ENCODE results near the gene NKTR. TPM values are rescaled to one million over a fixed set of nuclear protein-coding genes. Genes with fewer than 3 reads are reported as not detected.
A peak's percentile ranks its signal among the peaks of the same experiment; 100 is the strongest.

NKTR gene
- total RNA-seq, 1 experiment from 2014 or later = 79.8 TPM

GRCh38 chr3:42633544-42633943 lies 33.1 kb downstream of the NKTR start:
- Histone ChIP-seq H3K4me1 (ENCODE audit: insufficient read depth, low read length) (no peaks in the 10 kb centered on the region; the same call in 1 of the 2 replicates), H4K5ac (ENCODE audit: insufficient read length, low read depth, low read length) (no peak overlapping the region), H3K14ac (ENCODE audit: insufficient read depth, low read length) (no peak overlapping the region), H3K27me3 (ENCODE audit: insufficient read depth, low read length) (no peaks in the 10 kb centered on the region), H3K4me2 (ENCODE audit: insufficient read depth, insufficient read length, low read length) (no peak overlapping the region), H3T11ph (ENCODE audit: low read length) (no peak overlapping the region), H3K23ac (ENCODE audit: insufficient read length, low read depth, low read length) (no peak overlapping the region), H4K20me1 (ENCODE audit: control insufficient read depth, insufficient read depth, insufficient read length) (peaks cover 3% of the 10 kb centered on the region), H2AK5ac (ENCODE audit: insufficient read length, low read length) (no peak overlapping the region), H2BK20ac (ENCODE audit: low read depth, low read length, poor library complexity, severe bottlenecking) (no peak overlapping the region), H2AFZ (ENCODE audit: low read length) (no peak overlapping the region), H3K9me3 (ENCODE audit: control insufficient read depth, low read depth, low read length) (no peaks in the 10 kb centered on the region), H3K23me2 (ENCODE audit: insufficient read length, low read depth, low read length, poor library complexity, severe bottlenecking) (no peaks in the 10 kb centered on the region), H2BK5ac (ENCODE audit: insufficient read length, low read length) (no peak overlapping the region), H3K79me2 (ENCODE audit: insufficient read depth, low read length) (no peaks in the 10 kb centered on the region), H2BK12ac (ENCODE audit: insufficient read length, low read depth, low read length) (no peak overlapping the region), H4K8ac (replicated peaks; ENCODE audit: insufficient read length, low read depth, low read length) (no peak overlapping the region), H3K9ac (ENCODE audit: extremely low read depth, insufficient read length, low read length) (no peak overlapping the region), H4K91ac (ENCODE audit: insufficient read length, low read depth, low read length) (no peak overlapping the region), H3K18ac (ENCODE audit: insufficient read length, low read depth, low read length) (no peak overlapping the region), H3K56ac (ENCODE audit: insufficient read length, low read depth, low read length) (no peak overlapping the region), H3K4ac (ENCODE audit: low read depth, low read length) (no peak overlapping the region), H2BK120ac (ENCODE audit: low read depth, low read length, poor library complexity, severe bottlenecking) (no peak overlapping the region), H2BK15ac (ENCODE audit: low read depth, low read length) (no peak overlapping the region), H3K27ac (ENCODE audit: insufficient read length, low read depth, low read length) (no peak overlapping the region), H3K79me1 (ENCODE audit: insufficient read depth, low read depth, low read length, poor library complexity, severe bottlenecking) (no peaks in the 10 kb centered on the region)
- no peak for TF ChIP-seq CTCF (conservative IDR thresholded peaks at IDR 0.05)
- H3K4me1 Mint-ChIP-seq = peaks cover 32 to 37% of the 10 kb centered on the region in 2 experiments
- no peaks in the 10 kb centered on the region for H3K27me3 Mint-ChIP-seq (ENCODE audit: low read depth)
- H3K4me3 Mint-ChIP-seq = no peak overlapping the region
- peak overlapping the region in 1 of 3 experiments; percentile 34; a peak in 1 of 7 replicates for H3K27ac Mint-ChIP-seq
- WGBS (ENCODE audit: extremely low coverage, insufficient read length, low lambda C conversion rate) = no CpG with 5 or more reads among the region's 6 CpGs
- no peak for DNase-seq
- no peaks in the 10 kb centered on the region for H3K9me3 Mint-ChIP-seq
- H3K36me3 Mint-ChIP-seq (ENCODE audit: insufficient read depth in 1 of 3, low read depth in 3 of 3) = peaks cover 21 to 52% (median 34%) of the 10 kb centered on the region in 3 experiments; a peak in 5 of 7 replicates

Measured in H9 (cell line).